Stimulated activated CD8-positive, alpha-beta memory T cell treated with anti-CD3 and anti-CD28 coated beads, Interleukin-15, amount 100 ng/mL, for 1 hour (primary cell): ENCODE data around the gene SP6.

ENCODE experiments used
- DNase-seq: peaks from one replicate; pipeline ENCODE4 v3.0.0-alpha.2; 2020; ENCODE audit warnings: low read depth

Gene SP6

DNA sequence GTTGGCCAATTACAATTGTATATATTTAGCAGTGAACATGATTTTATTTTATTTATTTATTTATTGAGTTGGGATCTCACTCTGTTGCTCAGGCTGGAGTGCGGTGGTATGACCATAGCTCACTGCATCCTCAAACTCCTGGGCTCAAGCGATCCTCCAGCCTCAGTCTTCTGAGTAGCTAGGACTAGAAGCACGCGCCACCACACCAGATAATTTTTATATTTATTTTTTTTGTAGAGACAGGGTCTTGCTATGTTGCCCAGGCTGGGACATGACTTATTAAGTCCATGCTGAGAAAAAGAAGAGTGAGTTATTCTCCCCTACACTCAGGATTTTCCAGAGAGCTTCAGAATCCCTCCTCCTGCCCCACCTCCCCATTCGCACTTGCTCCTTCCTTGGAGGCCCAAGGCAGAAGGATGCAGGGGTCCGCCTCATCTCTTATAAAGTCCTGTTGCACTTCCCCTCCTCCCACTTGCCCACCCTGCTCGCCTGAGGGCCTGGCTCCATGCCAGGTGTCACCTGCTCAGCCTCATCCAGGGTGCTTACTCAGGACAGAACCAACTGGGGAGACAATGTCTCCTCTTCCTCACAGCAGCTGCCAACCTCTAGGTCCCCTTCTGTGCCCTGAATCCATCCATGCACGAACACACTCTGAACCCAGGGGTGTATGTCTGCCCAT, 29.0 kb upstream of the SP6 start:
- no peak for DNase-seq

DNA sequence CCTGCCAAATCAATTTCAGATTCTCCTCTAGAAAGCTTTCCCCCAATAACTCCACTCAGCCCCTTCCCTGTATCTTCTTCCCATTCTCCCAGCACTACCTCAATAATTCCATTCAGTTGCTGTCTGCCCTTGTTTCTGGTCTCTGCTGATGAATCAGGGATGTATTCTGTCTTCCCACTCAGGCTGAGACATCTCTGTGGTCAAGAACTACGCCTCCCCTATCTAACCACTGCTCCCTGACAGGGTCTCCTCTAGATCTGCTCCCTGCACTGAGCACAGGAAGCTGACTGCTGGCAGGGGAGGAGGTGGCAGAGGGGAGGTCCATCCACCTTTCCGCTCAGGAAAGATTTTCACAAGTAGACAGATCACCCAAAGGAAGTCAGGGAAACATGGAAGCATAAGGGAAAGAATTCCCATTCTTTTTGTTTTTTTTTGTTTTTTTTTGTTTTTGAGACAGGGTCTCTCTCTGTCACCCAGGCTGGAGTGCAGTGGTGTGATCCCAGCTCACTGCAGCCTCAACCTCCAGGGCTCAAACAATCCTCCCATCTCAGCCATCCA, 28.1 kb upstream of the SP6 start:
- no peak for DNase-seq

DNA sequence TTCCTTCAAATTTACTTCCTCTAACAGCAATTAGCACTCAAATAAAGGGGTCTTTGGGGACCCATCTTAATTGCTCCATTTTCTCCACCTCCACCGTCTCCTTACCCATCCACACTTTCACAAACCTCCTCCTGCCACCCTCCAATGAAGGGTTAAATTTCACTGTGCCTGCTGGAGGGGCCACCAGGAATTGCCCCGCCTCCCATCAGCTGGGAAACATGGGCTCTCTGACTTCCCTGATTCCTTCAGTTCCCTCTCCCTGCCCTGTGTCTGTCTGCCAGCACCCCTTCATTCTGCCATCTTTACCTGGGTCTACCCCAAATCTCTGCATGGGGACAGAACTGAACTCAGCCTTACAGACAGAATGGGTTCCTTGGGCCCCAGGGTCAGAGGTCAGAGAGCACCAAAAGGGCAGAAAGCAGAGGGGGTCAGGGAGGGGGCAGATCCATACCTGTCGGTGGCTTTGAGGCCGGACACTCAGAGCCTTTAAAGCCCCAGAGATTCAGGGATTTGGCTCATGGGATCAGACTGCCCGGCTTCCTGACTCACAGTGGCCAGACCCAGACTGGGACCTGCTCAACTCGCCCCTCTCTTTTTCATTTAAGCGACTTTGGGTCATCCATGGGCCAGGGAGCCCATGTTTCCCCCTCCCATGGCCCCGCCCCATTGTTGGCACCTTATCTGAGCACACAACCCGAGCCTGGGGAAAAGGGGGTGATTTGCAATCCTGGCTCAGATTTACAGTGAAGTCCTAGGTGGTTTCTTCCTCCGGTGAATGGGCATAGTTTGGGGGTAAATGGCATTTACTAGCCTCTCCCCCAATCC, 27.5 kb upstream of the SP6 start:
- no peak for DNase-seq

DNA sequence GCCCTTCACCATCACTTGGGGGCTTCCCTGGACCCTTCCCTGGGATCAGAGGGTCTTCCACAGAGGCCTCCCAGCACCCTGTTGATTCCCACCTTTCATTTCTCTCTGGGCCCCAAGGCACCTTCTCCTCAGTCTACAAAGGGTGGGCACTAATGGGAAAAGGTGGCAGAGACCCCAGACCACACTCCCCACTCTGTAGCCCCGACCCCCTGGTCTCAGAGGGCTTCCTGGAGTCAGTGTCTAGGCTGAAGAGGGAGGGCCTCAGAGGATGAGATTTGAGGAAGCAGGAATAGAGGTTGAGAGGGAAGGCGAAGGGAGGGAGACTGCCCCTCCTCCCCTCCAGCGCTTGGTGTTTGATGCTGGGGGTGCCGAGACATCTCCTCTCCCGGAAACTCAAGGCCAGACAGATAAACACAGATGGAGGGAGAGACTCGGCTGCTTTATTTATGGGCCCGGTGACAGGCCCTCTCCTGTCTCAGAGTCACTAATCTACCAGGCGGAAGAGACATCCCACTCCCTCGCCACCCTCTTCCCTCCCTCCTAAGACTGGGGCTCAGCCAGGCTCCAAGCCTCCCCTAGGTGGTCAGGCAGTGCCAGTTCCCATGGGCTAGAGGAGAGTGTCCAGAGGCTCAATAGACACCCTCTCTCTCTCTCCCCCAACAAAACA, 26.5 kb upstream of the SP6 start:
- DNase-seq, result no peak

DNA sequence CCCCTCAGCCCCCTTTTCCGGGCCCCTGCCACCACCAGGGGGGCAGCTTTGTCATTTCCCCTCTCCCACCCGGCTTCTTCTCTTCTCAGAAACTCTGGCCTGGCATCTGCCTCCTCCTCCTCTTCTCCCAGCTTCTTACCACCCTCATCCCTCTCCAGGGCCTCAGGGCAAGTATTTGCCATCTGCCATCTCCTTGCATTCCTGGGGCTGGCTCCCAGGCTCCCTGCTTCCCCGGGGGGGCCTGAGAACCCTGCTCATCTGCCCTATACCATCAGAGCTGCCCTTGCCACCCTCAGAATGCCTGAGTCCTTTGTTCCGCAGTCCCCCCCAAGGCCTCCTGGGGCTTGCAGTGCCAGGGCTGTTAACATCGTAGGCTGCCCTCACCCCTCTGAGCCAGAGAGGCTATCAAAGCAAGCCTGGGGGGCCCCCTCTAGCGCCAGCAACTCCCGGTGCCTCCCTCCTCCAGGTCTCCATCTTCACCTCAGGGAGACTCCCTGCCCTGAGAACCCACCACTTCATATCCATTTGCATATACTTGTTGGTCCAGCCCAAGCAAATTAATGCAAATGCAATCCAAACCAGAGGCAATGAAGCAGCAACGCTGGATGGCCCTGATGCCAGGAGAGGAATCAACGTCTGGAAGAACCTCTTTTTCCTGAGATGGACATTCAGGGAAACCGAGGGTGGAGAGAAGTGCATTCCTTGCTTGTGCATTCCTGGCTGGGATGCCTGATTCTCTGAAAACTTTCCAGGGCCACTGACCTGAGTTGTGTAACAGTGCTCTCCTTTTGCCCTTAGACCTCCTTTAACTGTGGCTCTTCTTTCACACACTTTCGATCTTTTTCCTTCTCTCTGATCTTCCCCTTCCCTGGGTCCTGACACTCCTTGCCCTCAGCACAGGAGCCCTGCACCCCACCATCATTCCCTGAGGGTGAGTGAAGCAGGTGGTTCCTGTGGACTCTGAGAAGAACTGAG, 24.3 kb upstream of the SP6 start:
- DNase-seq, result no peak

DNA sequence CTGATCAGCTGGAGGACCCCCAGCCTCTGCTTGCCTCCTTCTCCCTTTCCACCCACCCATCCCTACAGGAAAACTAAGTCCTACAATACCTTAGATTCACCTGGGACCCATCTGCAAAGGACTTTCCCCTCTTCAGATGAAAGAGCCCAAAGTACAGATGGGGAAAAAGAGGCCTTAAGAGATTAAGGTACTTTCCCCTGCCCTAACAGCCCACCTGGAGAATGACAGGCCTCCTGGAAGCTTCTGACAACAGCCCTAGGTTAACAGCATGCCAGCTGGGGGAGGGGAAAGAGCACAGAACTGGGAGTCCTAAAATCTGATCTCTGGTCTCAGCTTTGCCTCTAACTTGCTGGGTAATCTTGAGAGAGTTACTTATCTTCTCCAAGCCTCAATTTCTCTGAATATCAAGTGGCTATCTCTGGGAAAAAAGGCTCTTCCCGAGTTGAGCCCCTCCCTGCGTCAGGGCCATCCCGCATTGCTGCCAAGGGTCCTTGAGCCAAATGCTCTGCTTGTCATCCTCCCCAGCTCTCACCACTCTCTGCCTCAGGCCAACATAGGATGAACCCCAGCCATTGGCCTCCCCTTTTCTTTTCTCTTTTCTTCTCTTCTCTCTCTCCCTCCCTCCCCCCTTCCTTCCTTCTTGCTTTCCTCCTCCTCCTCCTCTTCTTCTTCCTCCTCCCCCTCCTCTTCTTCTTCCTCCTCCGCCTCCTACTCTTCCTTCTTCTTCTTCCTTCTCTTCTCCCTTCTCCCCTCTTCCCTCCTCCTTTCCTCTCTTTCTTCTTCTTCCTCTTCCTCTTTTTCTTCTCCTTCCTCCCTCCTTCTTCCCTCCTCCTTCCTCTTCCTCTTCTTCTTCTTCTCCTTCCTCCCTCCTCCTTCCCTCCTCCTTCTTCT, 22.5 kb upstream of the SP6 start:
- DNase-seq, result no peak

DNA sequence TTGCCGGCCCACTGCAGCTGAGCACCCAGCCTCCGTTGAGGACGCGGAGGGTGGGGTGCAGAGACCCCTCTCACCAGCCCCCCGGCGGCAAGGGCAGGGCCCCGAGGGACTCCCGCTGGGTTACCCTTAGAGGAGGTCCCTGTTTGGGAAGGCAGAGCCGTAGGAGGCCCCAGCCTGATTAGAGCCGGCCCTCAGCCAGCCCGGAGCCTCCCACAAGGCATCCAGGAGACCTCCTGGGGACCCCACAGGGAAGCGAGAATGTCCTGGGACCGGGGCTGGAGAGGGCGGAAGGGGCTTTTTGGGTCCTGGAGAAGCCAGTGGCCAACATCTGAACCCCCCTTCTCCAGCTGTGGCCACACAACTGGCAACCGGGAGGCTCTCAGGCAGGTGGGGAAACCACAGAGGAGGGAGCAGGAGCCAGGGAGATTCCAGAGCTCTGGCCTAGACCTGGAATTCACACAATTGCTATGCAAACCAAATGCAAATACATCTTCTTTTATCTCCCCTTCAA, 21.7 kb upstream of the SP6 start:
- DNase-seq, result no peak

DNA sequence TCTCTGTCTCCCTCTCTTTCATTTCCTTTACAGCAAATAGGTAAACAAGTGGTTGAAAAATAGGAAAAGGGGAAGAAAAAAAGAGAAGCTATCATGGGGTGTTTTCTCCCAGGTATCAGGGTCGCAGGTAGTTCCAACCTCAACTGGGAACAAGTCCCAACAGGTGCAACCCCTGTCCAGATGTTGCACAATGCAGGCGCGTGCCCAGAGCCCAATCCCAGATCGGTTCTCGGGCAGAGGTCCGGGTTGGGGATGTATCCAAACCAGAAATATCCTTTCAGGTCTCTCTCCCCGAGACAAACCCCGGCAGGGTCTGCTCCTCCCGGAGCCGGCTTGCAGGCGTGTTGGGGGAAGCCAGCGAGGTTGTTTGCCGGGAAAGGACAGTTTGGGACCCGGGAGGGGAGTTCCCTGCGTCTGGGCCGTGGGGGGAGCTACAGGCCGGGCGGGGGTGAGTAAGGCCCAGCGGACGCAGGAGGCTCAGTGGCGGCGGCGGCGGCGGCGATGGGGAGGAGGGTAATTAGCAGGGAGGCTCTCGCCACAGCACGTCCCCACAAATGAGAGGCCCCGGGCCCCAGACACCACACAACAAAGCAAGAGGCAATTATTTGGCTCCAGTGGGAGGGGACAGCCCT, 21.2 kb upstream of the SP6 start:
- no peak for DNase-seq

DNA sequence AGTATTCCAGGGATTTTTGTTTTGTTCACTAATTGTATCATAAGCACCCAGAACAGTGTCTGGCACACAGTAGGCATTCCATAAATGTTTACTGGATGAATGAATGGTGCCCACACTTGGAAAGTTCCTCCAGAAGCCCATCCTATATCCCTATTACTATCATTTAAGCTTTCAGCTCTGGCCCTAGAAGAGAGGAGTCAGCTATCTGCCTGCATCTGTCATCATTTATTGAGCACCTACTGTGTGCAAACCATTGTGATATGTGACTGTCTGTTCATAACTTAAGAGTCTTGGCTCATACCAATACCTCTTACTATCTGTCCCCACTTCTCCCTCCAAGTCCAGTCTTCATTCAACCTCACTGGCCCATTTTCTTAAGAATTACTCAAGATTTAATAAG, 20.1 kb upstream of the SP6 start:
- no peak for DNase-seq

DNA sequence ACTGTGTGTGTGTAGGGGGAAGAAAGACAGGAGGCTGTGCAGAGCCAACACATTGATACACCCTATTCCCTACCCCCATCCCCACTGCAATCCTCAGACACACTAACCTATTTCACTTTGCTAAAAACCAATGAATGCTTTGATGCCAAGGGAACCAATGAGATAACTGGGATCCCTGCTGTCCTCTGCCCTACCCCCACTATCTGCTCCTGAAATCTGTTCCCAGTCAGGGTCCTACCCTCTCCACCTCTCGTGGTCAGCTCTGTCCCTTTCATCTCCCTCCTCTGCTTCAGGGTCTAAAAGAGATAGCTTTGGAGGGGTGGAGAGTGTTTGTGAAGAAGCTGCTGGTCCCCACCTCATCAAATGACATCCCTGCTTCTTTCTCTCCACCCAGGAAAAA, 19.1 kb upstream of the SP6 start:
- no peak for DNase-seq

DNA sequence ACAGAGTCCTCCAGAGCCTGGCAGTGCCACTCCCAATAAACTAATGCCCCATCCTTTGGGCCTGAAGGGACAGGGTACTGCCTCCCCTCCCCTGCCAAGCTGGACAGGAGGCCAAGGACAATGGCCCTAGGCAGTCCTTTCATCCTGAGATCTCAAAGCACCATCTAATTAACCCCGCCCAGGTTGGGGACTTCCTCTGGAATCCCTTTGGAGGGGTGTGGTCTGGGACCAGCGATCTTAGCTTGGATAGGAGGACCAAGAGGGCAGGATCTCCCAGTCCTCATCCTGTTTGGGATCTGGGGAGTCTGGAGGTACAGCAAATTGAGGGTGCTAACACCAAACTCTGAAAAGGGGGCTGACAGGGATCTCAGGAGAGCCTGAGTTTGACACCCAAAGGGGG, 18.2 kb upstream of the SP6 start:
- no peak for DNase-seq

DNA sequence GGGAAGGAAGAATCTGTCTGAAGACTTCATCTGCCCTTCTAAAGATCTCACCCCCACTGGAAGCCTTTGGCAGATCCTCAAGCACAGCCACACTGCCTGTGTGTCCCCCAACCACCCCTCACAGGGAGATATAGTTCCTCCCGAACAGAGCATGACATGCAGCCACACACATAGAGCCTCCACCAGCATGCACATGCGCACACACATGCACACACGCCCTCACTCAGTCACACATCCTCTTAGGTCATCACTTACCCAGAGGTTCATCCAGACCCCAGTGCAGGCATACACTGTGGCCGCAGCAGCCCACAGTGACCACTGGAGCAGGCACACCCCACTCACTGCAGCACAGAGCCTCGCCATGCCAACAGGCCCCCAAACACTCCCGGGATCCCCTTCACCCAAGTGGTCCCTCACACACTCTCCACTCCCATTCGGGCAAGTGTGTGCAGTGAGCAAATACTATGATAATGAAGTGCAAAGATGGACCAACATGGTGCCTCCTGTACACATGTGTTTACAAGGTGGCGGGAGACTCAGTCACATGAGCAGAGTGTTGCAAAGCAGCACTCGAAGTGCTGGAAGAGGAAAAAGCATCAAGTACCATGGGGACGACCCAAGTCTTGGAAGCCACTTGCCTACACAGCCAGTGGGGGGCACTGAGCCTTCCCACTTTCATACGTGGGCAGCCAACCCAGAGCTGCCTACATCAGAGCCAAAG, 17.0 kb upstream of the SP6 start:
- DNase-seq, result no peak

DNA sequence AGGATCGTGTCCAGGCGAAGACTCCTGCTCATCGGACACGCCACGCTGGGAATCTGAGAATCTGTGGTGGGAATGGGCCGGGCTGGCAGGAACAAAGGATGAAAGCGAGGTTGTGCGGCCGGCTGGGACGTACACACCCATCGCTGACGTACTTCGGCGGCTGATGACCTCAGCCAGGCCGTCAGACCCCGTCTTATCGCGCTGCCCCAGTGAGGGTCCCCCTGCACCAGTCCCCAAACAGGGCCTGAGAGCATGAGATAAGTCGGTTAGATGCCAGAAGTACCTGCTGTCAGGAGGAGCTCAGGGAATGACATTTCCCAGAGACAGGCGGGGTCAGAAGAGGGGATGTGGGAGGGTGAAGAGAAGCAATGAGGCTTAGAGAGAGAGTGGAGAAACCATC, 16.0 kb upstream of the SP6 start:
- DNase-seq, result no peak

DNA sequence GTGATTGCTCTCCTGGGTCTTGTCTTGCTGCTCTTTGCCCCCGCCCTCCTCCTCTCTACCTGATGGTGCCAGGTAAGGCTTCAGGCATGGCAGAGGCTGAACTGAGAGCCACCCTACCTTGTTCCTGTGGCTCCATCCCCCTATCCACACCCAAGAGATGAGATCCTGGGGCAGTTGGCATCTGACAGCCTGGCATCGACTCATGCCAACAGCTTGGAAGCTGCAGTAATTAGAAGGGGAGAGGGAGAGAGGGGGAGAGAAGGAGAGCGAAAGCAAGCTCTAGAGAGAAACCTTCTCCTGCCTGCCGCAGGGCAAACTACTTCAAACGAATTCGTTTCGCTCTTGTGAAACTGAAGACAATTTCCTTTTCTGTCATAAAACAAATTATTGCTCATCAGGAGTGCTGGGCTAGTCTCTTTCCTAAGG, 13.8 kb upstream of the SP6 start:
- DNase-seq, result no peak

DNA sequence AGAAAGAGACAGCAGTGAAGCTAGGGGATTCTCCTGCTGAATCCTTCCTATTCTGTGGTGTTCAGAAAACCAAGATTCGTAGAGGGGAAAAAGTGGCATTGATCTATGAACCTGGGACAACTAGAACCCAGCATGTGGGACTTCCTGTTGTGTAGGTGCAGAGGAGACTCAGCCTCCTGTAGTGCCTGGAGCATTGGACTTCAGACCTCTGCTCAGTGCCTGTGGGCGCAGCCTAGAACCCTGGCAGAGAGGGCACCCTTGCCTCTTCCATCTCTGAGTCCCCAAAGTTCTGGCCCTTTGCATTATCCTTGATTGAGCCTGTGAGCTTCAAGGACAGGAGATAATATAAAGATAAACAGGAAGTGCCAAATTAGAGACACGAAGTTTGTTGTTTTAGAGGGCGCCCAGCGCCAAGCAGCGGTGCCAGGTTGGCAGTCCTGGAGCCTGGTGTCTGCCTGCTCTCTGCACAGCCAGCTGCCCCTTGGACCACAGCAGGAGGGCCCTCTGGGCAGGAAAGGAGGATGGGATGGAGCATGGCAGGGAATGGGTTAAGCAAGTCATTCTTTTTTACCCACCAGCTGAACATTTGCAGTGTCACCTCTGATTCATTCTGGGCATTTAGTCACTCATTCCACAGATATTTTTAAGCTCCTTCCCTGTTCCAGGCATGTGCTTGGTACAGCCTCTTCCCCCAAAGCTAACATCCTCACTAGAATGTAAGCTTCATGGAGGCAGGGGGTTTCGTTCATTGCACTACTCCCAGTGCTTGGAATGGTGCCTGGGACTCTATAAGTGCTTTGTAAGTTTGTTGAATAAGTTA, 11.9 kb upstream of the SP6 start:
- no peak for DNase-seq

DNA sequence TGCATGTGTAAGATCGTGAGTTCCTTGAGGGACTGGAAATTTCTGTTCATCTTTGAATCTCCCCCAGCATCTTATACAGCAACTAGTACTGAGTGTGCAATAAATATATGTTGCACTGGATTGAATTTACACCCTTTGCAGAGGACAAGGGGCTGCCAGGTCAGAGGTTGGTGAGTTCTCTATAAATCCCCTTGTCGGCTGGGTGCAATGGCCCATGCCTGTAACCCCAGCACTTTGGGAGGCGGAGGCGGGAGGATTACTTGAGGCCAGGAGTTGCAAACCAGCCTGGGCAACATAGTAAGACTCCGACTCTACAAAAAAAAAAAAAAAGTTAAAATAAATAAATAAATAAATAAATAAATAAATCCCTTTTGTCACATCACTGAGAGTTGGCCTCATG, 9.4 kb upstream of the SP6 start:
- no peak for DNase-seq

DNA sequence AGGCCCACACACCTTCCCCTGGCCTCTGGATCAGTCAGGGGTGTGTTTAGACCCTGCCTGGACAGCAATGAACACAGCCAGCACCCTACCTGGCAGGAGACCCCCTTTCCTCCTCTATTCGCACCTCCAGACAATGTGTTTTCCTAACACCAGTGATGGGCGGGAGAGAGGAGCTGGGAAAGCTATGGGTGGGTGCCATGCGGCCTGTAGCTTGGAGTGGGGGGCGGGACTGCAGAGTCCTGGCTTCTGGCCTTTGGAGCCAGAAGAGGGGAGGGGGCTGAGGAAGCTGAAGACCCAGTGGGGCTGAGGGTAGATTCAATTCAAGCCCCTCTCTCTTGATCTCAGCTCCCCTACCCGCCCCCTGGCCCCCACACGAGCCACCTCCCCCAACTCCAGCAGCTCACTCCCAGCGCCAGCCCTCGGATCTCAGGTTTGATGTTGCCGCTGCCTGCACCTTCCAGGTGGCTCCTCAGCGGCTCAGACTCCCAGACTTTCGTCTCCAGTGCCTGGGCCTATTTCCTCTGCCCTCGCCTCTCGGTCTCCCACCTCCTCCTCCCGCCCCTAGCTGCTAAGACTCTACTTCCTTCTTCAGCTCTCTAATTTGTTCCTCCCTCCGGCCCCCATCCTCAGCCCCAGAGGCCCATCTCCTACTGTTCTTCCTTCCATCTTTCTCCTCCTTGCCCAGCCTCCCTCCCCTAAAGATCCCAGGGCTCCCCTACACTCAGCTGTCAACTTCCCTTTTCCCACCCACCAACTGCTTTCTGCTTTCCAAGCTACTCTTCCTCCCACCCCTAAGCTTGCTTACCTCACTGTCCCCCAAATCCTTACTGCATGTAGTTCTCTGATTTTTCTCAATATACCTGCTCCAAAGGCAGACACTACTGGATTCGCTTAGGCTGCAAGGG, 6.8 kb upstream of the SP6 start:
- no peak for DNase-seq
